Endothelial cell of umbilical vein (primary cell): ENCODE measurements around the gene SEMA7A. TPM values are rescaled to one million over a fixed set of nuclear protein-coding genes. Genes with fewer than 3 reads are reported as not detected.

Source experiments
- BruUV-seq: library from RNA; stranded (reverse); fragments of 400-500 nt; replicated peaks from 2 replicates; lab custom pipeline; 2021; lab: Mats Ljungman, UMichigan
- CTCF ChIA-PET: fragments of 300-600, 350-600 bp; sonication (Branson Sonifier 250); formaldehyde crosslinking; loops from one replicate; lab custom pipeline; 2021; ENCODE audit warnings: antibody characterized with exemption, inconsistent platforms; lab: Charles Lee
- POLR2A ChIA-PET: fragments of 300-600, 350-600 bp; sonication (Branson Sonifier 250); formaldehyde crosslinking; loops from one replicate; lab custom pipeline; 2021; ENCODE audit warnings: antibody characterized with exemption, inconsistent platforms; lab: Charles Lee
- DNase-seq: peaks from one replicate; pipeline ENCODE4 v3.0.0-alpha.2; 2011; ENCODE audit warnings: low read depth, low spot score
- FAIRE-seq: peaks from 2 replicates; lab custom pipeline; 2011; peaks lifted over from hg19 to GRCh38; lab: Jason Lieb, UNC
- H2AFZ ChIP-seq: 2 replicates; pipeline ENCODE4 v1.6.0; 2012; ENCODE audit warnings: low read depth, low read length, control low read depth, inconsistent platforms
- H3K27ac ChIP-seq: 2 replicates; pipeline ENCODE4 v1.5.1; 2011; ENCODE audit warnings: low read depth, mild to moderate bottlenecking, control low read depth, low read length, moderate library complexity; ENCODE audit not compliant: insufficient read depth
- H3K27me3 ChIP-seq, 2 experiments: 2 replicates each; pipeline versions ENCODE4 v1.6.0 to v1.6.1; 2011; ENCODE audit warnings: low read length in 2 of 2, mixed read lengths in 1 of 2; ENCODE audit not compliant: control insufficient read depth in 2 of 2, insufficient read depth in 2 of 2
- H3K36me3 ChIP-seq, 2 experiments: 2 replicates in 1 of 2; 3 replicates in 1 of 2; pipeline ENCODE4 v1.5.1; 2011; ENCODE audit warnings: low read length in 2 of 2, mild to moderate bottlenecking in 1 of 2, moderate library complexity in 1 of 2; ENCODE audit not compliant: control insufficient read depth in 2 of 2, insufficient read depth in 2 of 2; ENCODE audit errors: extremely low read depth in 1 of 2
- H3K4me1 ChIP-seq: 3 replicates; pipeline ENCODE4 v1.5.1; 2011; ENCODE audit warnings: mild to moderate bottlenecking, low read length; ENCODE audit not compliant: control insufficient read depth, insufficient read depth; ENCODE audit errors: extremely low read depth
- H3K4me2 ChIP-seq: 2 replicates; pipeline ENCODE4 v1.6.1; 2011; ENCODE audit warnings: low read length, control low read depth, mixed read lengths; ENCODE audit not compliant: insufficient read depth
- H3K4me3 ChIP-seq, 3 experiments: fragments of 200-600 bp in 1 of 3; sonication (generic), shearing (Covaris generic) in 1 of 3; replicated peaks in 1 of 3; 2 replicates each; pipeline ENCODE4 v1.5.1; 2011 to 2016; ENCODE audit warnings: control low read depth in 3 of 3, low read length in 3 of 3, mild to moderate bottlenecking in 2 of 3, inconsistent platforms in 1 of 3, low read depth in 1 of 3, moderate library complexity in 1 of 3; ENCODE audit not compliant: insufficient read depth in 1 of 3
- H3K79me2 ChIP-seq: 2 replicates; pipeline ENCODE4 v1.6.0; 2012; ENCODE audit warnings: low read length, inconsistent platforms; ENCODE audit not compliant: control insufficient read depth, insufficient read depth
- H3K9ac ChIP-seq: replicated peaks from 2 replicates; pipeline ENCODE3; 2011; ENCODE audit warnings: low read length, control low read depth; ENCODE audit not compliant: insufficient read depth; ENCODE audit errors: extremely low read depth
- H3K9me1 ChIP-seq: replicated peaks from 3 replicates; pipeline ENCODE4 v1.6.0; 2011; ENCODE audit warnings: mild to moderate bottlenecking, low read length; ENCODE audit not compliant: control insufficient read depth, insufficient read depth; ENCODE audit errors: extremely low read depth
- H3K9me3 ChIP-seq: replicated peaks from 2 replicates; pipeline ENCODE4 v1.5.1; 2012; ENCODE audit warnings: low read length, inconsistent platforms; ENCODE audit not compliant: control insufficient read depth, insufficient read depth
- H4K20me1 ChIP-seq: replicated peaks from 2 replicates; pipeline ENCODE3; 2011; ENCODE audit warnings: mild to moderate bottlenecking, low read length; ENCODE audit not compliant: control insufficient read depth, insufficient read depth; ENCODE audit errors: extremely low read depth
- EZH2 ChIP-seq: IDR thresholded peaks from 2 replicates; pipeline ENCODE4 v1.6.1; 2012; ENCODE audit warnings: borderline replicate concordance, low read depth, mild to moderate bottlenecking, moderate library complexity, low read length, inconsistent platforms; ENCODE audit not compliant: severe bottlenecking
- FOS ChIP-seq: IDR thresholded peaks from 2 replicates; pipeline ENCODE4 v1.6.1; 2011; ENCODE audit warnings: mild to moderate bottlenecking, low read length, moderate library complexity, borderline replicate concordance; ENCODE audit not compliant: insufficient read depth
- GATA2 ChIP-seq: IDR thresholded peaks from 2 replicates; pipeline ENCODE4 v1.7.0; 2011; ENCODE audit warnings: low read depth, mild to moderate bottlenecking, moderate library complexity, mixed read lengths, low read length; ENCODE audit not compliant: insufficient read length, insufficient read depth
- JUN ChIP-seq: IDR thresholded peaks from 2 replicates; pipeline ENCODE4 v1.6.1; 2011; ENCODE audit warnings: borderline replicate concordance, low read depth; ENCODE audit not compliant: insufficient read length, insufficient read depth
- MYC ChIP-seq: IDR thresholded peaks from one replicate; pipeline ENCODE4 v1.6.1; 2011; ENCODE audit warnings: mild to moderate bottlenecking, low read depth, low read length
- POLR2A ChIP-seq: IDR thresholded peaks from 2 replicates; pipeline ENCODE4 v1.6.1; 2012; ENCODE audit warnings: low read depth, mild to moderate bottlenecking, control low read depth, low read length
- POLR2AphosphoS5 ChIP-seq: IDR thresholded peaks from 2 replicates; pipeline ENCODE4 v1.6.1; 2012; ENCODE audit warnings: low read depth, mild to moderate bottlenecking, control low read depth, low read length, moderate library complexity; ENCODE audit not compliant: insufficient read depth
- dilution Hi-C: fragments of 300-500 bp; cut with MboI; formaldehyde crosslinking; loops from one replicate; pipeline ENCODE4 v1.15.0; 2019; ENCODE audit warnings: low sequenced_read_pairs; ENCODE audit not compliant: extremely low pct_ligation_motif_present
- intact Hi-C: fragments of 100-400 bp; cut with micrococcal nuclease; formaldehyde crosslinking; loops from one replicate; pipeline ENCODE4 v1.10.0; 2022
- polyA plus RNA-seq, 4 experiments: library from polyadenylated mRNA; depleted of rRNA in 3 of 4; stranded (reverse) in 3 of 4; unstranded in 1 of 4; fragments of >200 nt; gene quantifications; 2 replicates each; pipeline versions ENCODE4 v1.2.1 to v1.2.3, GENCODE V29; 2011 to 2012; ENCODE audit warnings: missing spikeins in 1 of 4
- total RNA-seq: library from RNA; stranded (reverse); gene quantifications from 2 replicates; pipeline ENCODE4 v1.2.3, GENCODE V29; 2021
- TF ChIP-seq, protein P1 (sequence below): IDR thresholded peaks from 2 replicates; pipeline ENCODE4 v1.6.1; 2011; ENCODE audit not compliant: insufficient read depth, insufficient read length
- TF ChIP-seq, protein P2 (sequence below), 2 donors: IDR thresholded peaks; 1 replicate in 1 of 2; 2 replicates in 1 of 2; pipeline ENCODE4 v1.5.1; 2011; ENCODE audit warnings: low read length in 2 of 2, mild to moderate bottlenecking in 2 of 2, moderate library complexity in 2 of 2, control low read depth in 1 of 2, inconsistent platforms in 1 of 2, low read depth in 1 of 2; ENCODE audit not compliant: insufficient read depth in 1 of 2; ENCODE audit errors: extremely low read depth in 1 of 2

Gene SEMA7A
- total and polyA plus RNA-seq, 2 donors (not counting 3 experiments of a cell fraction or from before 2014, with no cell fraction given): 1.7 to 2.0 TPM

DNA sequence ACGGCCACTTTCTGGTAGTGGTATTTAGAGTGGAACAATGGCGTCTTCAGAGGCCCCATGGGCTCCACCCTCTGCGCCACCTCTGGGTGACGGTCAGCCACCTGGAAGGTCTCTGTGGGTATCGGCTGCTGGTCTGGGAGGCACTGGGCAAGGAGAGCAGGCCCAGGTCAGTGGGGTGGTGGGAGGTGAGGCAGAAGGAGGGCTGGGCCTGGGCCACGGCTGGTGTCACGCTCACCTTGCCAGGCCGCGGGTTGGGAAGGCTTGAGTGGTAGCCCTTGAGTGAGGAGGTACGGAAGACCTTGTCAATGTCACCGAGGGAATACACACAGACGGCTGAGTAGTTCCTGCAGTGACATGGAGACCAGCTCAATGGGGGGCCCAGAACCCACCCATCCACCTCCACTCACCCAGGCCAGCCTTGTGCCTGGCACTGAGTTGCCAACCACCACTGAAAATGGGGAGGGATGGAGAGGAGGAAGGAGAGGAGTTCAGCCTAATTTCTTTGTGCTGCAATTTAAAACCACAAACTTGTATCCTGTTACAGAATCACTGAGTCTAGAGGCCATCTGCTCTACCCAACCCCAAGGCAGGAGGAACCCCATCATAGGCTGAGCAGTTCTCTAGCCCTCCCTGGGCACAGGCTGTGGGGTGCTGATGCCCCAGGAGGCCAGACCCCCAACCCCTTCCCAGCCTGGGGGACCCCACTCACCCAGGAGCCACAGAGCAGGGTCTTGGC is 19.0 kb downstream of the SEMA7A start:
- POLR2A ChIA-PET: no interaction called here
- H3K4me1 ChIP-seq: no peaks in the 10 kb centered on the region
- H2AFZ ChIP-seq: no peak overlapping the region
- dilution Hi-C loops: no loop called here
- no peak overlapping the region for H3K4me3 ChIP-seq
- H3K9me1 ChIP-seq: no peaks in the 10 kb centered on the region
- no TSS peak for BruUV-seq
- H3K36me3 ChIP-seq: no peaks in the 10 kb centered on the region
- no peak for DNase-seq
- H3K9me3 ChIP-seq: no peaks in the 10 kb centered on the region
- intact Hi-C loops: no loop called here
- H4K20me1 ChIP-seq: no peaks in the 10 kb centered on the region
- no peaks in the 10 kb centered on the region for H3K79me2 ChIP-seq
- no peak overlapping the region for H3K9ac ChIP-seq
- no peaks in the 10 kb centered on the region for H3K27me3 ChIP-seq
- CTCF ChIA-PET: no interaction called here
- no peak overlapping the region for H3K27ac ChIP-seq
- H3K4me2 ChIP-seq: no peak overlapping the region
- FAIRE-seq: no peak
- TF ChIP-seq POLR2AphosphoS5 (no peak), EZH2 (no peak), MYC (no peak), JUN (no peak)
- TF ChIP-seq, protein P1, sequence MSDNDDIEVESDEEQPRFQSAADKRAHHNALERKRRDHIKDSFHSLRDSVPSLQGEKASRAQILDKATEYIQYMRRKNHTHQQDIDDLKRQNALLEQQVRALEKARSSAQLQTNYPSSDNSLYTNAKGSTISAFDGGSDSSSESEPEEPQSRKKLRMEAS: no peak

DNA sequence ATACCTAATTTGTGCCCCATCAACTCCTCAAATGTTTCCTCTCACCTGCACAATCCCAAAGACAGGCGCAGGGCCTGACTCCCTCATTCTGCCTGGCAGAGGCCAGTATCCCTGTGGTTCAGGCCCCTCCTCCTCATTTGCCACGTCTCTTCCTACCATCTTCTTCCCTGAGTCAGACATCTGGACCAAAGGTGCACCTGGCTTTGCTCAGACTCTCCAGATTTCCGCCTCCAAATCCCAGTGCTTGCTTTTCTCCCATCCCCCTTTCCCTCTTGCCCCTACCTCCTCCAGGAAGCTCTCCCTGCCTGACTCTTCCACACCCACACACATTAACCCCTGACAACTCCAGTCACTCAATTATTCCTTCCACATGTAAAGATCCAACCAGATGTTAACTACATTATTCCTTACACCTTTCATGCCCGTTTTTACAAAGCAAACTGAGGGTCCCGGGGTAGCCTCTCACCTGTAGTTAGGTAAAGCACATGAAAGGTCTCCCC is 19.6 kb downstream of the SEMA7A start:
- Histone ChIP-seq H3K27me3 (no peaks in the 10 kb centered on the region), H3K79me2 (no peaks in the 10 kb centered on the region), H3K4me3 (no peak overlapping the region), H2AFZ (no peak overlapping the region), H3K9me3 (no peaks in the 10 kb centered on the region), H3K4me2 (no peak overlapping the region), H3K4me1 (no peaks in the 10 kb centered on the region), H3K9ac (no peak overlapping the region), H3K27ac (no peak overlapping the region), H3K36me3 (no peaks in the 10 kb centered on the region), H4K20me1 (no peaks in the 10 kb centered on the region), H3K9me1 (no peaks in the 10 kb centered on the region)
- TF ChIP-seq, protein P1: no peak
- TF ChIP-seq JUN (no peak), MYC (no peak), FOS (no peak), GATA2 (no peak), POLR2AphosphoS5 (no peak), EZH2 (no peak), POLR2A (no peak)
- TF ChIP-seq, protein P2, sequence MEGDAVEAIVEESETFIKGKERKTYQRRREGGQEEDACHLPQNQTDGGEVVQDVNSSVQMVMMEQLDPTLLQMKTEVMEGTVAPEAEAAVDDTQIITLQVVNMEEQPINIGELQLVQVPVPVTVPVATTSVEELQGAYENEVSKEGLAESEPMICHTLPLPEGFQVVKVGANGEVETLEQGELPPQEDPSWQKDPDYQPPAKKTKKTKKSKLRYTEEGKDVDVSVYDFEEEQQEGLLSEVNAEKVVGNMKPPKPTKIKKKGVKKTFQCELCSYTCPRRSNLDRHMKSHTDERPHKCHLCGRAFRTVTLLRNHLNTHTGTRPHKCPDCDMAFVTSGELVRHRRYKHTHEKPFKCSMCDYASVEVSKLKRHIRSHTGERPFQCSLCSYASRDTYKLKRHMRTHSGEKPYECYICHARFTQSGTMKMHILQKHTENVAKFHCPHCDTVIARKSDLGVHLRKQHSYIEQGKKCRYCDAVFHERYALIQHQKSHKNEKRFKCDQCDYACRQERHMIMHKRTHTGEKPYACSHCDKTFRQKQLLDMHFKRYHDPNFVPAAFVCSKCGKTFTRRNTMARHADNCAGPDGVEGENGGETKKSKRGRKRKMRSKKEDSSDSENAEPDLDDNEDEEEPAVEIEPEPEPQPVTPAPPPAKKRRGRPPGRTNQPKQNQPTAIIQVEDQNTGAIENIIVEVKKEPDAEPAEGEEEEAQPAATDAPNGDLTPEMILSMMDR (IDR thresholded peaks at IDR 0.05; ENCODE audit: extremely low read depth in 1 of 2, insufficient read depth in 1 of 2, low read depth in 1 of 2, low read length in 2 of 2): no peak
- no peak for FAIRE-seq
- DNase-seq: no peak
- dilution Hi-C loops (no loop called here), intact Hi-C loops (no loop called here)
- ChIA-PET CTCF (no interaction called here), POLR2A (no interaction called here)
- no TSS peak for BruUV-seq
